Neuronal stem cell (in vitro differentiated cells): ENCODE results near the gene DOCK3.
"Not testable (repeated sequence)": the region's sequence is repeated elsewhere in the genome, so short reads cannot be mapped to it uniquely, and the experiment has no call there.

Experiments used
- DNase-seq: peaks from one replicate; pipeline ENCODE4 v3.0.0-alpha.2; 2013; ENCODE audit warnings: low spot score
- H2AFZ ChIP-seq: one replicate; pipeline ENCODE4 v1.6.1; 2013; ENCODE audit warnings: mild to moderate bottlenecking, low read length, inconsistent platforms
- H2AK5ac ChIP-seq: 2 replicates; pipeline ENCODE4 v1.6.1; 2013; ENCODE audit warnings: low read depth, mild to moderate bottlenecking, inconsistent platforms, low read length, moderate library complexity, mixed read lengths
- H2BK120ac ChIP-seq: 2 replicates; pipeline ENCODE4 v1.6.1; 2013; ENCODE audit warnings: low read depth, mild to moderate bottlenecking, inconsistent platforms, low read length, moderate library complexity, mixed read lengths
- H2BK12ac ChIP-seq: one replicate; pipeline ENCODE4 v1.6.1; 2013; ENCODE audit warnings: low read length, inconsistent platforms
- H2BK15ac ChIP-seq: 2 replicates; pipeline ENCODE4 v1.6.1; 2013; ENCODE audit warnings: mild to moderate bottlenecking, low read length, inconsistent platforms, mixed read lengths
- H2BK5ac ChIP-seq: one replicate; pipeline ENCODE4 v1.6.1; 2013; ENCODE audit warnings: inconsistent platforms, mild to moderate bottlenecking, low read length, moderate library complexity
- H3K14ac ChIP-seq: one replicate; pipeline ENCODE4 v1.6.1; 2013; ENCODE audit warnings: low read length, inconsistent platforms
- H3K18ac ChIP-seq: 2 replicates; pipeline ENCODE4 v1.6.1; 2013; ENCODE audit warnings: low read length, inconsistent platforms
- H3K23ac ChIP-seq: 2 replicates; pipeline ENCODE4 v1.6.1; 2013; ENCODE audit warnings: low read depth, mild to moderate bottlenecking, mixed read lengths, low read length, inconsistent platforms; ENCODE audit not compliant: poor library complexity
- H3K27ac ChIP-seq: replicated peaks from 3 replicates; pipeline ENCODE4 v1.5.1; 2013; ENCODE audit warnings: low read length, inconsistent platforms
- H3K27me3 ChIP-seq, 3 experiments: 2 replicates each; pipeline ENCODE4 v1.6.1; 2013; ENCODE audit warnings: low read length in 3 of 3, mild to moderate bottlenecking in 2 of 3, inconsistent platforms in 1 of 3, low read depth in 1 of 3, mixed read lengths in 1 of 3, moderate library complexity in 1 of 3; ENCODE audit not compliant: control insufficient read depth in 3 of 3, insufficient read depth in 3 of 3
- H3K36me3 ChIP-seq, 2 donors: replicated peaks in 1 of 2; 2 replicates each; pipeline ENCODE4 v1.6.1; 2013; ENCODE audit warnings: low read length in 2 of 2; ENCODE audit not compliant: control insufficient read depth in 2 of 2, insufficient read depth in 2 of 2
- H3K4ac ChIP-seq: 2 replicates; pipeline ENCODE4 v1.6.1; 2013; ENCODE audit warnings: inconsistent platforms, mild to moderate bottlenecking, low read length, moderate library complexity
- H3K4me1 ChIP-seq, 2 donors: 1 replicate in 1 of 2; 2 replicates in 1 of 2; pipeline ENCODE4 v1.6.1; 2013; ENCODE audit warnings: low read length in 2 of 2, low read depth in 1 of 2; ENCODE audit not compliant: control insufficient read depth in 2 of 2, insufficient read depth in 1 of 2
- H3K4me2 ChIP-seq: one replicate; pipeline ENCODE4 v1.6.1; 2013; ENCODE audit warnings: mild to moderate bottlenecking, low read length, inconsistent platforms; ENCODE audit not compliant: insufficient read depth, poor library complexity, severe bottlenecking
- H3K4me3 ChIP-seq, 2 donors: 2 replicates each; pipeline ENCODE4 v1.5.1; 2013; ENCODE audit warnings: low read length in 2 of 2, mild to moderate bottlenecking in 2 of 2, inconsistent platforms in 1 of 2, moderate library complexity in 1 of 2
- H3K79me1 ChIP-seq: one replicate; pipeline ENCODE4 v1.6.1; 2013; ENCODE audit warnings: low read depth, mild to moderate bottlenecking, inconsistent platforms, low read length, moderate library complexity
- H3K9ac ChIP-seq: one replicate; pipeline ENCODE4 v1.6.1; 2013; ENCODE audit warnings: mild to moderate bottlenecking, low read depth, low read length, inconsistent platforms; ENCODE audit not compliant: poor library complexity
- H3K9me3 ChIP-seq, 2 donors: replicated peaks in 1 of 2; 2 replicates each; pipeline versions ENCODE3 to v1.6.1; 2013; ENCODE audit warnings: low read length in 2 of 2, mild to moderate bottlenecking in 2 of 2, inconsistent platforms in 1 of 2, low read depth in 1 of 2, mixed read lengths in 1 of 2, moderate library complexity in 1 of 2; ENCODE audit not compliant: control insufficient read depth in 2 of 2, insufficient read depth in 1 of 2
- H4K8ac ChIP-seq: one replicate; pipeline ENCODE4 v1.6.1; 2013; ENCODE audit warnings: low read depth, mild to moderate bottlenecking, inconsistent platforms, low read length, moderate library complexity
- H4K91ac ChIP-seq: one replicate; pipeline ENCODE4 v1.6.1; 2013; ENCODE audit warnings: low read length, low read depth, mild to moderate bottlenecking, inconsistent platforms; ENCODE audit not compliant: poor library complexity
- WGBS, 2 donors: extraction: QIAGEN DNeasy Blood & Tissue Kit; methylation state at CpG; one replicate each; pipeline ENCODE4 v1.1.7; 2013; ENCODE audit warnings: missing lambda C conversion rate in 2 of 2, mixed read lengths in 1 of 2; ENCODE audit not compliant: insufficient read length in 2 of 2, insufficient replicate concordance in 1 of 2; ENCODE audit errors: extremely low coverage in 2 of 2; 5-methylcytosine and 5-hydroxymethylcytosine counted together

DOCK3 gene

GRCh38 chr3:50804376-50804775 lies 129.6 kb downstream of the DOCK3 start:
- not testable (repeated sequence) for H4K8ac ChIP-seq, H3K9me3 ChIP-seq, H2AK5ac ChIP-seq, H3K36me3 ChIP-seq, H2BK15ac ChIP-seq, H3K4me3 ChIP-seq, H2AFZ ChIP-seq, H3K4me1 ChIP-seq, H3K4ac ChIP-seq, H3K27ac ChIP-seq, H3K4me2 ChIP-seq, H3K18ac ChIP-seq, H3K79me1 ChIP-seq, H3K9ac ChIP-seq, H2BK120ac ChIP-seq, H4K91ac ChIP-seq, H2BK5ac ChIP-seq, H3K14ac ChIP-seq, H3K27me3 ChIP-seq, H3K23ac ChIP-seq, DNase-seq, H2BK12ac ChIP-seq
- WGBS, 2 donors, result no CpG with 5 or more reads among the region's 20 CpGs

- Histone ChIP-seq H3K79me1 (peaks cover 5% of the 10 kb centered on the region), H4K8ac (no peak overlapping the region), H2BK5ac (no peak overlapping the region), H3K4ac (no peak overlapping the region), H3K23ac (no peak overlapping the region), H3K4me3 (no peak overlapping the region), H2BK12ac (no peak overlapping the region), H4K91ac (no peak overlapping the region), H2BK120ac (no peak overlapping the region), H2AK5ac (no peak overlapping the region), H3K4me1 (peaks cover 0 to 2% of the 10 kb centered on the region in 2 donors), H3K18ac (peak overlapping the region; percentile 24), H3K27ac (no peak overlapping the region), H3K4me2 (no peak overlapping the region), H3K9ac (no peak overlapping the region), H2AFZ (no peak overlapping the region), H3K27me3 (no peaks in the 10 kb centered on the region), H3K14ac (no peak overlapping the region), H3K9me3 (peaks cover 0 to 2% of the 10 kb centered on the region in 2 donors), H3K36me3 (no peaks in the 10 kb centered on the region), H2BK15ac (no peak overlapping the region)
- no CpG with 5 or more reads among the region's 3 CpGs for WGBS, 2 donors
- no peak for DNase-seq
These were observed 130.6 kb downstream of the DOCK3 start for GRCh38 chr3:50805321-50805720.

- H4K8ac ChIP-seq, result no peak overlapping the region
These were observed 131.3 kb downstream of the DOCK3 start for GRCh38 chr3:50806031-50806430.

GRCh38 chr3:50806806-50807205 lies 132.1 kb downstream of the DOCK3 start:
- H3K23ac ChIP-seq, result no peak overlapping the region

More at GRCh38 chr3:50806031-50806430, 131.3 kb downstream of the DOCK3 start:
- H3K4me1 ChIP-seq, result peaks cover 0 to 2% of the 10 kb centered on the region in 2 donors
- H3K18ac ChIP-seq, result no peak overlapping the region
- no peak overlapping the region for H3K4ac ChIP-seq
- H2BK120ac ChIP-seq, result no peak overlapping the region
- peaks cover 5% of the 10 kb centered on the region for H3K79me1 ChIP-seq
- no peak overlapping the region for H2AK5ac ChIP-seq
- H3K27ac ChIP-seq, result no peak overlapping the region
- no peaks in the 10 kb centered on the region for H3K36me3 ChIP-seq
- no peak overlapping the region for H4K91ac ChIP-seq
- no peak overlapping the region for H3K14ac ChIP-seq
- no peak overlapping the region for H2AFZ ChIP-seq
- WGBS, 2 donors, result no CpG with 5 or more reads among the region's 1 CpG
- H2BK15ac ChIP-seq, result no peak overlapping the region
- H3K23ac ChIP-seq, result no peak overlapping the region
- H2BK5ac ChIP-seq, result no peak overlapping the region
- H2BK12ac ChIP-seq, result no peak overlapping the region
- peaks cover 0 to under 1% of the 10 kb centered on the region in 2 donors for H3K9me3 ChIP-seq
- peak overlapping the region in 1 of 2 donors; percentile 29 for H3K4me3 ChIP-seq
- DNase-seq, result no peak
- no peak overlapping the region for H3K4me2 ChIP-seq
- no peaks in the 10 kb centered on the region for H3K27me3 ChIP-seq
- H3K9ac ChIP-seq, result no peak overlapping the region

More at GRCh38 chr3:50806806-50807205, 132.1 kb downstream of the DOCK3 start:
- Histone ChIP-seq H3K4me1 (peaks cover 0 to 2% of the 10 kb centered on the region in 2 donors), H3K9me3 (no peaks in the 10 kb centered on the region), H3K27me3 (no peaks in the 10 kb centered on the region), H2BK15ac (no peak overlapping the region), H3K18ac (no peak overlapping the region), H2AK5ac (no peak overlapping the region), H3K4me2 (no peak overlapping the region), H2BK120ac (no peak overlapping the region), H3K27ac (no peak overlapping the region), H4K8ac (no peak overlapping the region), H3K36me3 (no peaks in the 10 kb centered on the region), H3K9ac (no peak overlapping the region), H3K4ac (no peak overlapping the region), H2BK12ac (no peak overlapping the region), H4K91ac (no peak overlapping the region), H3K14ac (no peak overlapping the region), H3K79me1 (peaks cover 5% of the 10 kb centered on the region), H2BK5ac (no peak overlapping the region), H3K4me3 (no peak overlapping the region), H2AFZ (no peak overlapping the region)
- no peak for DNase-seq
- no CpG with 5 or more reads among the region's 4 CpGs for WGBS, 2 donors
